PC-3 (cell line): ENCODE results near the gene MAB21L4. TPM values are rescaled to one million over a fixed set of nuclear protein-coding genes. Genes with fewer than 3 reads are reported as not detected.

Experiments used
- ATAC-seq: fragments of 200-7000 bp; cut with Tn5 transposase; 2 replicates; pipeline ENCODE4 v1.9.1; 2020; ENCODE audit warnings: mild to moderate bottlenecking, moderate library complexity
- BruUV-seq: library from RNA; stranded (reverse); fragments of 400-500 nt; replicated peaks from 2 replicates; lab custom pipeline; 2021; lab: Mats Ljungman, UMichigan
- CTCF ChIA-PET: fragments of 300-600 bp; sonication (Branson Sonifier 250); formaldehyde crosslinking; loops from one replicate; lab custom pipeline; 2022; ENCODE audit warnings: antibody characterized with exemption; lab: Charles Lee
- POLR2A ChIA-PET: fragments of 300-600 bp; sonication (Branson Sonifier 250); formaldehyde crosslinking; loops from one replicate; lab custom pipeline; 2022; ENCODE audit warnings: antibody characterized with exemption; ENCODE audit not compliant: unreplicated experiment; lab: Charles Lee
- DNase-seq: peaks from one replicate; pipeline ENCODE4 v3.0.0-alpha.2; 2015
- H2AFZ ChIP-seq: fragments of 300-600 bp; sonication (generic); 2 replicates; pipeline ENCODE4 v1.6.0; 2016; ENCODE audit warnings: antibody characterized with exemption, low read length
- H3F3A ChIP-seq: fragments of 300-600 bp; sonication (generic); one replicate; pipeline ENCODE4 v1.6.0; 2017; ENCODE audit warnings: antibody characterized with exemption, low read length, control low read depth, mild to moderate bottlenecking; ENCODE audit not compliant: unreplicated experiment
- H3K27ac ChIP-seq: fragments of 300-600 bp; sonication (generic); 2 replicates; pipeline ENCODE4 v1.5.1; 2016; ENCODE audit warnings: mild to moderate bottlenecking, low read length
- H3K27me3 ChIP-seq: fragments of 300-600 bp; sonication (generic); 2 replicates; pipeline ENCODE4 v1.6.1; 2016; ENCODE audit warnings: low read length, mixed read lengths
- H3K36me3 ChIP-seq: fragments of 300-600 bp; sonication (generic); 2 replicates; pipeline ENCODE4 v1.6.1; 2016; ENCODE audit warnings: low read depth, mixed run types, low read length, mixed read lengths
- H3K4me1 ChIP-seq: fragments of 300-600 bp; sonication (generic); 2 replicates; pipeline ENCODE4 v1.5.1; 2016; ENCODE audit warnings: low read length; ENCODE audit not compliant: insufficient read depth
- H3K4me2 ChIP-seq: fragments of 300-600 bp; sonication (generic); 2 replicates; pipeline ENCODE4 v1.6.0; 2016; ENCODE audit warnings: low read length
- H3K4me3 ChIP-seq: fragments of 300-600 bp; sonication (generic); 2 replicates; pipeline ENCODE4 v1.5.1; 2016; ENCODE audit warnings: mild to moderate bottlenecking, low read length, mixed read lengths
- H3K79me2 ChIP-seq: fragments of 300-600 bp; sonication (generic); 2 replicates; pipeline ENCODE4 v1.6.1; 2017; ENCODE audit warnings: low read length, mixed read lengths
- H3K9ac ChIP-seq: fragments of 300-600 bp; sonication (generic); 2 replicates; pipeline ENCODE4 v1.6.0; 2016; ENCODE audit warnings: mild to moderate bottlenecking, low read length
- H3K9me2 ChIP-seq: fragments of 300-600 bp; sonication (generic); replicated peaks from 2 replicates; pipeline ENCODE4 v1.6.1; 2016; ENCODE audit warnings: mixed run types, low read length, mixed read lengths
- H3K9me3 ChIP-seq: fragments of 300-600 bp; sonication (generic); 2 replicates; pipeline ENCODE4 v1.6.1; 2016; ENCODE audit warnings: low read length, mixed read lengths
- H4K20me1 ChIP-seq: fragments of 300-600 bp; sonication (generic); 2 replicates; pipeline ENCODE4 v1.6.1; 2016; ENCODE audit warnings: low read length, mixed read lengths
- CTCF ChIP-seq: fragments of 300-600 bp; sonication (generic); conservative IDR thresholded peaks from 2 replicates; pipeline ENCODE4 v1.5.1; 2017; ENCODE audit warnings: antibody characterized with exemption, low read depth, mild to moderate bottlenecking, low read length
- EZH2 ChIP-seq: fragments of 300-600 bp; sonication (generic); IDR thresholded peaks from one replicate; pipeline ENCODE4 v1.6.1; 2017; ENCODE audit warnings: antibody characterized with exemption, mild to moderate bottlenecking, low read length; ENCODE audit not compliant: unreplicated experiment
- EZH2phosphoT487 ChIP-seq: fragments of 300-600 bp; sonication (generic); IDR thresholded peaks from 2 replicates; pipeline ENCODE4 v1.6.1; 2018; ENCODE audit warnings: mild to moderate bottlenecking, antibody characterized with exemption, low read length, borderline replicate concordance
- intact Hi-C: fragments of 100-400 bp; cut with micrococcal nuclease; formaldehyde crosslinking; loops from 2 replicates; pipeline ENCODE4 v1.9.0; 2023
- total RNA-seq: library from RNA; depleted of rRNA; stranded (reverse); fragments of >200 nt; gene quantifications from 2 replicates; pipeline ENCODE4 v1.2.3, GENCODE V29; 2014

MAB21L4 gene
- total RNA-seq, 1 experiment from 2014 or later, result 1.0 TPM

- POLR2A ChIA-PET, result interaction anchor here (0.6 kb wide), 1 partner anchor 298 kb away, joined by 4 read pairs; no protein-coding TSS in a partner anchor
- H3K4me3 ChIP-seq, result no peak overlapping the region
- CTCF ChIA-PET, result no interaction called here
- no TSS peak for BruUV-seq
- H3K27ac ChIP-seq, result no peak overlapping the region
- peaks cover 40% of the 10 kb centered on the region for H3K27me3 ChIP-seq
- no peaks in the 10 kb centered on the region for H3K9me2 ChIP-seq
- H2AFZ ChIP-seq, result no peak overlapping the region
- H3K4me2 ChIP-seq, result no peak overlapping the region
- DNase-seq (no peak), ATAC-seq (no peak)
- H3K9ac ChIP-seq, result no peak overlapping the region
- TF ChIP-seq EZH2phosphoT487 (no peak), EZH2 (no peak), CTCF (no peak)
- intact Hi-C loops, result no loop called here
- no peaks in the 10 kb centered on the region for H4K20me1 ChIP-seq
- no peaks in the 10 kb centered on the region for H3K36me3 ChIP-seq
- no peaks in the 10 kb centered on the region for H3K4me1 ChIP-seq
- no peaks in the 10 kb centered on the region for H3K9me3 ChIP-seq
- no peaks in the 10 kb centered on the region for H3F3A ChIP-seq
- H3K79me2 ChIP-seq, result no peaks in the 10 kb centered on the region
Measured at GRCh38 chr2:240861547-240861946, 34.4 kb downstream of the MAB21L4 start.

- intact Hi-C loops, result no loop called here
- peaks cover 37% of the 10 kb centered on the region for H3K27me3 ChIP-seq
- H3K4me1 ChIP-seq, result no peaks in the 10 kb centered on the region
- H3K9ac ChIP-seq, result no peak overlapping the region
- ATAC-seq, result no peak
- TF ChIP-seq CTCF, result no peak
- TF ChIP-seq EZH2, result no peak
- TF ChIP-seq EZH2phosphoT487, result no peak
- H3K4me2 ChIP-seq, result no peak overlapping the region
- no peak overlapping the region for H2AFZ ChIP-seq
- H4K20me1 ChIP-seq, result no peaks in the 10 kb centered on the region
- H3K9me2 ChIP-seq, result no peaks in the 10 kb centered on the region
- H3K36me3 ChIP-seq, result no peaks in the 10 kb centered on the region
- H3F3A ChIP-seq, result no peaks in the 10 kb centered on the region
- no peak for DNase-seq
- ChIA-PET CTCF (no interaction called here), POLR2A (no interaction called here)
- H3K4me3 ChIP-seq, result no peak overlapping the region
- H3K79me2 ChIP-seq, result no peaks in the 10 kb centered on the region
- no peak overlapping the region for H3K27ac ChIP-seq
- H3K9me3 ChIP-seq, result no peaks in the 10 kb centered on the region; the same call in 1 of the 2 replicates
- no TSS peak for BruUV-seq
Measured at GRCh38 chr2:240858871-240859270, 37.1 kb downstream of the MAB21L4 start.

GRCh38 chr2:240858321-240858720, 37.6 kb downstream of the MAB21L4 start:
- H4K20me1 ChIP-seq, result no peaks in the 10 kb centered on the region
- ATAC-seq (no peak), DNase-seq (no peak)
- H3F3A ChIP-seq, result no peaks in the 10 kb centered on the region
- no TSS peak for BruUV-seq
- no peaks in the 10 kb centered on the region for H3K9me2 ChIP-seq
- intact Hi-C loops, result no loop called here
- H3K4me2 ChIP-seq, result no peak overlapping the region
- H3K9ac ChIP-seq, result no peak overlapping the region
- CTCF ChIA-PET, result no interaction called here
- no peaks in the 10 kb centered on the region for H3K4me1 ChIP-seq
- no peak overlapping the region for H3K4me3 ChIP-seq
- POLR2A ChIA-PET, result no interaction called here
- no peaks in the 10 kb centered on the region for H3K36me3 ChIP-seq
- H3K9me3 ChIP-seq, result no peaks in the 10 kb centered on the region; the same call in 1 of the 2 replicates
- no peak for TF ChIP-seq CTCF
- TF ChIP-seq EZH2phosphoT487, result no peak
- TF ChIP-seq EZH2, result no peak
- no peaks in the 10 kb centered on the region for H3K79me2 ChIP-seq
- H2AFZ ChIP-seq, result no peak overlapping the region
- H3K27ac ChIP-seq, result no peak overlapping the region
- H3K27me3 ChIP-seq, result peaks cover 33% of the 10 kb centered on the region
